H1 (cell line): Measurements from ENCODE around the gene ZMAT5. TPM values are rescaled to one million over a fixed set of nuclear protein-coding genes. Genes with fewer than 3 reads are reported as not detected.

ENCODE experiments used
- CTCF ChIA-PET: fragments of 300-600 bp; sonication (Branson Sonifier 250); formaldehyde crosslinking; loops from one replicate; lab custom pipeline; 2021; ENCODE audit not compliant: partially characterized antibody; lab: Charles Lee
- POLR2A ChIA-PET: fragments of 300-600 bp; sonication (Branson Sonifier 250); formaldehyde crosslinking; loops from one replicate; lab custom pipeline; 2021; ENCODE audit warnings: inconsistent platforms; ENCODE audit not compliant: partially characterized antibody; lab: Charles Lee
- DNase-seq, 2 experiments: peaks; one replicate each; pipeline versions ENCODE4 v3.0.0 to v3.0.0-alpha.2; 2010 to 2022; ENCODE audit warnings: low spot score in 2 of 2, low read depth in 1 of 2, mixed read lengths in 1 of 2
- FAIRE-seq: peaks from 2 replicates; lab custom pipeline; 2011; peaks lifted over from hg19 to GRCh38; lab: Jason Lieb, UNC
- H2AFZ ChIP-seq: 2 replicates; pipeline ENCODE4 v1.8.1; 2012; ENCODE audit warnings: low read length, inconsistent platforms
- H2AK5ac ChIP-seq: 2 replicates; pipeline ENCODE4 v1.6.1; 2013; ENCODE audit warnings: low read depth, low read length
- H2BK120ac ChIP-seq: replicated peaks from 2 replicates; pipeline ENCODE3; 2013; ENCODE audit warnings: low read depth, low read length, inconsistent platforms
- H2BK12ac ChIP-seq: 2 replicates; pipeline ENCODE4 v1.6.1; 2013; ENCODE audit warnings: low read depth, low read length
- H2BK15ac ChIP-seq: 2 replicates; pipeline ENCODE4 v1.6.1; 2013; ENCODE audit warnings: low read length
- H2BK20ac ChIP-seq: 2 replicates; pipeline ENCODE4 v1.6.1; 2013; ENCODE audit warnings: low read length
- H2BK5ac ChIP-seq: 2 replicates; pipeline ENCODE4 v1.6.1; 2013; ENCODE audit warnings: low read depth, low read length
- H3K14ac ChIP-seq: 2 replicates; pipeline ENCODE4 v1.6.1; 2013; ENCODE audit warnings: inconsistent platforms; ENCODE audit not compliant: insufficient read length
- H3K18ac ChIP-seq: 2 replicates; pipeline ENCODE4 v1.6.1; 2013; ENCODE audit warnings: low read length; ENCODE audit errors: extremely low read depth
- H3K23ac ChIP-seq: 2 replicates; pipeline ENCODE4 v1.6.1; 2013; ENCODE audit warnings: inconsistent platforms; ENCODE audit not compliant: insufficient read length
- H3K23me2 ChIP-seq: 2 replicates; pipeline ENCODE4 v1.6.1; 2013; ENCODE audit warnings: low read depth, low read length
- H3K27ac ChIP-seq: 2 replicates; pipeline ENCODE4 v1.6.1; 2011; ENCODE audit warnings: low read depth, low read length, inconsistent platforms
- H3K27me3 ChIP-seq, 4 experiments: replicated peaks in 1 of 4; 1 replicate in 1 of 4; 2 replicates in 3 of 4; pipeline versions ENCODE4 v1.6.1 to v1.8.1; 2011 to 2013; ENCODE audit warnings: low read length in 3 of 4, mild to moderate bottlenecking in 3 of 4, inconsistent platforms in 2 of 4, mixed read lengths in 2 of 4, moderate library complexity in 1 of 4; ENCODE audit not compliant: control insufficient read depth in 3 of 4, insufficient read depth in 3 of 4; ENCODE audit errors: extremely low read depth in 1 of 4
- H3K36me3 ChIP-seq, 4 experiments: 2 replicates each; pipeline versions ENCODE4 v1.6.1 to v1.8.1; 2011 to 2013; ENCODE audit warnings: mild to moderate bottlenecking in 4 of 4, low read length in 3 of 4, moderate library complexity in 2 of 4, control low read depth in 1 of 4, inconsistent platforms in 1 of 4; ENCODE audit not compliant: insufficient read depth in 4 of 4, control insufficient read depth in 2 of 4
- H3K4ac ChIP-seq: replicated peaks from 2 replicates; pipeline ENCODE3; 2013; ENCODE audit warnings: low read length, low read depth, mixed read lengths, inconsistent platforms; ENCODE audit not compliant: insufficient read length
- H3K4me1 ChIP-seq, 4 experiments: replicated peaks in 1 of 4; 1 replicate in 1 of 4; 2 replicates in 3 of 4; pipeline versions ENCODE4 v1.6.1 to v1.8.1; 2011 to 2013; ENCODE audit warnings: low read length in 3 of 4, inconsistent platforms in 2 of 4, mixed read lengths in 1 of 4; ENCODE audit not compliant: insufficient read depth in 4 of 4, control insufficient read depth in 3 of 4
- H3K4me2 ChIP-seq, 2 experiments: 2 replicates each; pipeline versions ENCODE4 v1.6.1 to v1.8.1; 2011 to 2013; ENCODE audit warnings: low read depth in 2 of 2, low read length in 2 of 2, control low read depth in 1 of 2, inconsistent platforms in 1 of 2, mild to moderate bottlenecking in 1 of 2; ENCODE audit not compliant: insufficient read depth in 1 of 2
- H3K4me3 ChIP-seq, 4 experiments: fragments of 200-600, 300-600 bp in 1 of 4; sonication (generic), shearing (Covaris generic), sonication (Bioruptor Twin) in 1 of 4; 2 replicates each; pipeline versions ENCODE4 v1.5.1 to v1.8.1; 2011 to 2016; ENCODE audit warnings: low read length in 4 of 4, low read depth in 3 of 4, control low read depth in 2 of 4, inconsistent platforms in 2 of 4, mild to moderate bottlenecking in 2 of 4, mixed read lengths in 1 of 4, moderate library complexity in 1 of 4; ENCODE audit not compliant: insufficient read depth in 2 of 4; ENCODE audit errors: extremely low read depth in 1 of 4
- H3K56ac ChIP-seq: replicated peaks from 2 replicates; pipeline ENCODE3; 2013; ENCODE audit warnings: low read depth, mild to moderate bottlenecking, mixed read lengths, low read length, inconsistent platforms; ENCODE audit not compliant: insufficient read length
- H3K79me1 ChIP-seq: 2 replicates; pipeline ENCODE4 v1.6.1; 2013; ENCODE audit warnings: low read depth, low read length, control low read depth
- H3K79me2 ChIP-seq, 2 experiments: 2 replicates each; pipeline versions ENCODE4 v1.6.1 to v1.8.1; 2012 to 2013; ENCODE audit warnings: low read length in 2 of 2, mild to moderate bottlenecking in 2 of 2, inconsistent platforms in 1 of 2; ENCODE audit not compliant: insufficient read depth in 2 of 2, control insufficient read depth in 1 of 2
- H3K9ac ChIP-seq, 4 experiments: replicated peaks in 1 of 4; 1 replicate in 1 of 4; 2 replicates in 3 of 4; pipeline versions ENCODE4 v1.6.1 to v1.8.1; 2011 to 2013; ENCODE audit warnings: low read depth in 3 of 4, low read length in 3 of 4, control low read depth in 2 of 4, mild to moderate bottlenecking in 2 of 4, moderate library complexity in 2 of 4, inconsistent platforms in 1 of 4; ENCODE audit errors: extremely low read depth in 1 of 4
- H3K9me3 ChIP-seq, 2 experiments: 2 replicates each; pipeline versions ENCODE4 v1.6.1 to v1.8.1; 2012 to 2013; ENCODE audit warnings: mild to moderate bottlenecking in 2 of 2, moderate library complexity in 2 of 2, control low read depth in 1 of 2, inconsistent platforms in 1 of 2, low read depth in 1 of 2, low read length in 1 of 2, mixed read lengths in 1 of 2; ENCODE audit not compliant: insufficient read depth in 2 of 2
- H4K20me1 ChIP-seq, 2 experiments: replicated peaks in 1 of 2; 2 replicates each; pipeline versions ENCODE3 to v1.8.1; 2011 to 2013; ENCODE audit warnings: inconsistent platforms in 2 of 2, low read length in 2 of 2, mild to moderate bottlenecking in 1 of 2; ENCODE audit not compliant: insufficient read depth in 2 of 2, control insufficient read depth in 1 of 2
- H4K5ac ChIP-seq: 2 replicates; pipeline ENCODE4 v1.6.1; 2013; ENCODE audit warnings: low read length, low read depth, mixed read lengths, inconsistent platforms; ENCODE audit not compliant: insufficient read length
- H4K8ac ChIP-seq: 2 replicates; pipeline ENCODE4 v1.8.0; 2013; ENCODE audit warnings: mild to moderate bottlenecking, moderate library complexity, low read length, inconsistent platforms; ENCODE audit not compliant: insufficient read depth; ENCODE audit errors: extremely low read depth
- H4K91ac ChIP-seq: replicated peaks from 2 replicates; pipeline ENCODE3; 2013; ENCODE audit warnings: low read length, mixed read lengths, inconsistent platforms; ENCODE audit not compliant: insufficient read length
- BCL11A ChIP-seq, 2 experiments: IDR thresholded peaks; one replicate each; pipeline ENCODE4 v1.6.1; 2011; ENCODE audit warnings: low read depth in 2 of 2, low read length in 2 of 2, mild to moderate bottlenecking in 2 of 2
- CREB1 ChIP-seq: IDR thresholded peaks from 2 replicates; pipeline ENCODE4 v1.6.1; 2012; ENCODE audit warnings: inconsistent platforms
- HDAC6 ChIP-seq: IDR thresholded peaks from one replicate; pipeline ENCODE4 v1.7.1; 2012; ENCODE audit warnings: low read depth, mild to moderate bottlenecking, inconsistent platforms, low read length, moderate library complexity
- SIX5 ChIP-seq: IDR thresholded peaks from 2 replicates; pipeline ENCODE4 v1.6.1; 2011; ENCODE audit warnings: mild to moderate bottlenecking, low read depth, low read length
- SP4 ChIP-seq: IDR thresholded peaks from 2 replicates; pipeline ENCODE4 v1.6.1; 2012; ENCODE audit warnings: low read length, inconsistent platforms
- USF2 ChIP-seq: IDR thresholded peaks from 2 replicates; pipeline ENCODE4 v1.6.1; 2011; ENCODE audit warnings: low read length, improper control_type of control experiment
- YY1 ChIP-seq: IDR thresholded peaks from 2 replicates; pipeline ENCODE4 v1.6.1; 2011; ENCODE audit warnings: low read depth, mild to moderate bottlenecking, low read length
- WGBS, 2 experiments: shearing (Covaris generic) in 1 of 2; methylation state at CpG; one replicate each; pipeline versions ENCODE4 v1.1.6 to v1.1.7; 2013 to 2015; ENCODE audit warnings: low lambda C conversion rate in 2 of 2, mixed read lengths in 2 of 2, inconsistent platforms in 1 of 2, low coverage in 1 of 2, missing lambda C conversion rate in 1 of 2; ENCODE audit not compliant: insufficient replicate concordance in 2 of 2, insufficient coverage in 1 of 2, insufficient read length in 1 of 2; ENCODE audit errors: extremely low coverage in 1 of 2, missing lambda C conversion rate in 1 of 2; 5-methylcytosine and 5-hydroxymethylcytosine counted together
- polyA plus RNA-seq, 7 experiments: library from polyadenylated mRNA; depleted of rRNA in 3 of 7; stranded (reverse) in 5 of 7; unstranded in 2 of 7; fragments of >200 nt in 5 of 7; fragments of 200-250 nt in 2 of 7; gene quantifications; 1 replicate in 5 of 7; 2 replicates in 1 of 7; 4 replicates in 1 of 7; pipeline versions ENCODE4 v1.2.1 to v1.2.3, GENCODE V29; 2011 to 2013; ENCODE audit warnings: missing spikeins in 2 of 7, mixed read lengths in 2 of 7
- total RNA-seq: library from RNA; stranded (reverse); fragmentation: NEBNext Ultra II Directional; extraction: Animal tissue kit (Norgen Biotek cat#: 25700); gene quantifications from 2 replicates; pipeline ENCODE4 v1.2.1, GENCODE V29; 2021

The ZMAT5 gene
- total and polyA plus RNA-seq, 2 of the 8 experiments (the other 6 are each of a cell fraction or from before 2014, with no cell fraction given): 14.0 to 38.3 TPM

- no peaks in the 10 kb centered on the region for H3K36me3 ChIP-seq
- no peaks in the 10 kb centered on the region for H4K20me1 ChIP-seq
- H3K79me2 ChIP-seq: no peaks in the 10 kb centered on the region
- no peak overlapping the region for H4K91ac ChIP-seq
- H3K23me2 ChIP-seq: no peaks in the 10 kb centered on the region
- H3K56ac ChIP-seq: no peak overlapping the region
- H3K23ac ChIP-seq: no peak overlapping the region
- no peak for TF ChIP-seq SIX5
- TF ChIP-seq YY1: no peak
- TF ChIP-seq HDAC6: no peak
- TF ChIP-seq SP4: no peak
- no peak for TF ChIP-seq CREB1
- TF ChIP-seq USF2: no peak
- no peak for TF ChIP-seq BCL11A (IDR thresholded peaks at IDR 0.05; ENCODE audit: low read depth in 2 of 2, low read length in 2 of 2)
- H2BK12ac ChIP-seq: peak overlapping the region; percentile 39; the same call in 1 of the 2 replicates
- peak overlapping the region; percentile 2; the same call in 1 of the 2 replicates for H3K18ac ChIP-seq
- no peak overlapping the region for H2AK5ac ChIP-seq
- H3K4me3 ChIP-seq: no peak overlapping the region
- no peaks in the 10 kb centered on the region for H3K9me3 ChIP-seq
- CTCF ChIA-PET: interaction anchor here (0.8 to 1.9 kb wide), 6 partner anchors 11 to 48 kb away, joined by 3 to 6 read pairs (median 4); no protein-coding TSS in a partner anchor
- 89% methylated on average over 20 of the region's 22 CpGs; no CpG with 5 or more reads in 1 of the 2 experiments for WGBS, 2 experiments
- no peak overlapping the region for H2BK20ac ChIP-seq
- no peak overlapping the region for H3K9ac ChIP-seq
- no peaks in the 10 kb centered on the region; the same call in 1 of the 2 replicates for H3K79me1 ChIP-seq
- no peak overlapping the region for H3K27ac ChIP-seq
- no peak overlapping the region for H2BK120ac ChIP-seq
- H4K8ac ChIP-seq: no peak overlapping the region
- no peak overlapping the region for H2BK15ac ChIP-seq
- POLR2A ChIA-PET: interaction anchor here (0.7 to 1.8 kb wide), 4 partner anchors 10 to 33 kb away, joined by 3 to 5 read pairs (median 4); no protein-coding TSS in a partner anchor
- H3K4me1 ChIP-seq: peaks cover 0 to 12% (median 7%) of the 10 kb centered on the region in 4 experiments; a peak in 6 of 7 replicates
- FAIRE-seq (no peak), DNase-seq (no peak)
- no peak overlapping the region for H4K5ac ChIP-seq
- H3K4me2 ChIP-seq: no peak overlapping the region
- no peak overlapping the region for H2BK5ac ChIP-seq
- H2AFZ ChIP-seq: no peak overlapping the region
- no peak overlapping the region for H3K4ac ChIP-seq
- H3K27me3 ChIP-seq: no peaks in the 10 kb centered on the region
- H3K14ac ChIP-seq: no peak overlapping the region
These were observed 29.3 kb downstream of the ZMAT5 start for GRCh38 chr22:29737251-29738117.
